Mesenchymal stem cell (in vitro differentiated cells and primary cell): ENCODE measurements around the gene TECPR1.
A peak's percentile ranks its signal among the peaks of the same experiment; 100 is the strongest.

ENCODE experiments used
- DNase-seq: peaks from one replicate; pipeline ENCODE4 v3.0.0-alpha.2; 2013
- H2AFZ ChIP-seq: one replicate; pipeline ENCODE4 v1.6.1; 2013; ENCODE audit warnings: low read depth, mild to moderate bottlenecking, control low read depth, inconsistent platforms, low read length, moderate library complexity
- H2AK5ac ChIP-seq: 2 replicates; pipeline ENCODE4 v1.6.1; 2013; ENCODE audit warnings: low read length, moderate library complexity, mild to moderate bottlenecking, inconsistent platforms; ENCODE audit not compliant: severe bottlenecking
- H2BK120ac ChIP-seq: one replicate; pipeline ENCODE4 v1.6.1; 2013; ENCODE audit warnings: low read depth, mild to moderate bottlenecking, inconsistent platforms, low read length, moderate library complexity
- H2BK12ac ChIP-seq, 2 experiments: one replicate each; pipeline ENCODE4 v1.6.1; 2013; ENCODE audit warnings: inconsistent platforms in 2 of 2, low read length in 2 of 2, mild to moderate bottlenecking in 2 of 2, moderate library complexity in 2 of 2, control low read depth in 1 of 2
- H2BK15ac ChIP-seq: one replicate; pipeline ENCODE4 v1.6.1; 2013; ENCODE audit warnings: mild to moderate bottlenecking, low read depth, inconsistent platforms; ENCODE audit not compliant: poor library complexity, severe bottlenecking
- H2BK5ac ChIP-seq: 2 replicates; pipeline ENCODE4 v1.6.1; 2013; ENCODE audit warnings: low read depth, mild to moderate bottlenecking, low read length, control low read depth, inconsistent platforms; ENCODE audit not compliant: poor library complexity, severe bottlenecking
- H3K14ac ChIP-seq, 2 experiments: one replicate each; pipeline ENCODE4 v1.6.1; 2013; ENCODE audit warnings: inconsistent platforms in 2 of 2, low read length in 2 of 2, control low read depth in 1 of 2, mild to moderate bottlenecking in 1 of 2, moderate library complexity in 1 of 2
- H3K18ac ChIP-seq, 2 experiments: one replicate each; pipeline ENCODE4 v1.6.1; 2013; ENCODE audit warnings: inconsistent platforms in 2 of 2, low read length in 2 of 2, control low read depth in 1 of 2, low read depth in 1 of 2, mild to moderate bottlenecking in 1 of 2
- H3K23ac ChIP-seq, 2 experiments: one replicate each; pipeline ENCODE4 v1.6.1; 2013; ENCODE audit warnings: inconsistent platforms in 2 of 2, low read length in 2 of 2, mild to moderate bottlenecking in 2 of 2, moderate library complexity in 2 of 2, control low read depth in 1 of 2
- H3K27ac ChIP-seq: 2 replicates; pipeline ENCODE4 v1.5.1; 2013; ENCODE audit warnings: mild to moderate bottlenecking, moderate library complexity, low read length, control low read depth, inconsistent platforms; ENCODE audit not compliant: poor library complexity, severe bottlenecking
- H3K27me3 ChIP-seq, 2 experiments: 2 replicates each; pipeline versions ENCODE4 v1.6.1 to v1.7.0; 2013; ENCODE audit warnings: low read length in 2 of 2, mild to moderate bottlenecking in 2 of 2, moderate library complexity in 2 of 2, control low read depth in 1 of 2, inconsistent platforms in 1 of 2; ENCODE audit not compliant: control insufficient read depth in 1 of 2, insufficient read depth in 1 of 2
- H3K36me3 ChIP-seq, 2 experiments: 2 replicates each; pipeline versions ENCODE4 v1.6.1 to v1.7.0; 2013; ENCODE audit warnings: low read length in 2 of 2, control low read depth in 1 of 2, inconsistent platforms in 1 of 2, low read depth in 1 of 2, mild to moderate bottlenecking in 1 of 2; ENCODE audit not compliant: insufficient read depth in 2 of 2, control insufficient read depth in 1 of 2
- H3K4ac ChIP-seq, 2 experiments: one replicate each; pipeline ENCODE4 v1.6.1; 2013; ENCODE audit warnings: inconsistent platforms in 2 of 2, low read length in 2 of 2, mild to moderate bottlenecking in 2 of 2, moderate library complexity in 2 of 2, control low read depth in 1 of 2, low read depth in 1 of 2
- H3K4me1 ChIP-seq: 2 replicates; pipeline ENCODE4 v1.6.1; 2013; ENCODE audit warnings: low read depth, low read length, control low read depth; ENCODE audit not compliant: control insufficient read depth, insufficient read depth
- H3K4me2 ChIP-seq: 2 replicates; pipeline ENCODE4 v1.6.1; 2013; ENCODE audit warnings: low read length, mild to moderate bottlenecking, inconsistent platforms; ENCODE audit not compliant: poor library complexity, severe bottlenecking
- H3K4me3 ChIP-seq, 2 experiments: 2 replicates each; pipeline versions ENCODE4 v1.5.1 to v1.7.0; 2013; ENCODE audit warnings: low read length in 2 of 2, mild to moderate bottlenecking in 2 of 2, control low read depth in 1 of 2, low read depth in 1 of 2; ENCODE audit not compliant: insufficient read depth in 1 of 2
- H3K79me1 ChIP-seq: replicated peaks from 2 replicates; pipeline ENCODE4 v1.6.1; 2013; ENCODE audit warnings: mild to moderate bottlenecking, control low read depth, low read length, inconsistent platforms; ENCODE audit not compliant: poor library complexity, severe bottlenecking
- H3K9ac ChIP-seq: 2 replicates; pipeline ENCODE4 v1.7.0; 2013; ENCODE audit warnings: mild to moderate bottlenecking, low read length, moderate library complexity
- H3K9me3 ChIP-seq: 2 replicates; pipeline ENCODE4 v1.7.0; 2013; ENCODE audit warnings: mild to moderate bottlenecking, low read length; ENCODE audit not compliant: control insufficient read depth
- H4K8ac ChIP-seq: one replicate; pipeline ENCODE4 v1.6.1; 2013; ENCODE audit warnings: inconsistent platforms, mild to moderate bottlenecking, low read length, moderate library complexity
- H4K91ac ChIP-seq: one replicate; pipeline ENCODE4 v1.6.1; 2013; ENCODE audit warnings: mild to moderate bottlenecking, low read length, inconsistent platforms
- WGBS: methylation state at CpG from one replicate; pipeline ENCODE4 v1.1.7; 2013; ENCODE audit warnings: mixed read lengths; 5-methylcytosine and 5-hydroxymethylcytosine counted together

The TECPR1 gene

GRCh38 chr7:98252425-98253054, 508 bp upstream of the TECPR1 start:
- H3K4me3 ChIP-seq = peak overlapping the region; percentile 97 to 100
- 33% methylated on average over 20 of the region's 32 CpGs for WGBS

GRCh38 chr7:98251231-98251600, 816 bp downstream of the TECPR1 start:
- H2AFZ ChIP-seq = peak overlapping the region; percentile 98
- H3K18ac ChIP-seq = no peak overlapping the region
- no peak overlapping the region for H3K4ac ChIP-seq
- H2BK12ac ChIP-seq = no peak overlapping the region
- H3K27me3 ChIP-seq = no peaks in the 10 kb centered on the region
- peak overlapping the region; percentile 97 to 100 for H3K4me3 ChIP-seq
- peaks cover 44% of the 10 kb centered on the region for H3K79me1 ChIP-seq
- H3K14ac ChIP-seq = no peak overlapping the region
- H2BK120ac ChIP-seq = no peak overlapping the region
- peaks cover 13% of the 10 kb centered on the region for H3K4me1 ChIP-seq
- no peaks in the 10 kb centered on the region for H3K9me3 ChIP-seq
- DNase-seq = no peak
- no peak overlapping the region for H4K8ac ChIP-seq
- H3K23ac ChIP-seq = no peak overlapping the region
- no peak overlapping the region for H2BK5ac ChIP-seq
- peaks cover 11 to 28% of the 10 kb centered on the region in 2 experiments for H3K36me3 ChIP-seq
- H3K4me2 ChIP-seq = peak overlapping the region; percentile 84
- no peak overlapping the region for H4K91ac ChIP-seq
- WGBS = 18% methylated on average over 7 of the region's 9 CpGs
- H2BK15ac ChIP-seq = no peak overlapping the region
- no peak overlapping the region for H3K27ac ChIP-seq
- peak overlapping the region; percentile 91 for H3K9ac ChIP-seq
- no peak overlapping the region for H2AK5ac ChIP-seq

More at GRCh38 chr7:98252425-98253054, 508 bp upstream of the TECPR1 start:
- Histone ChIP-seq H3K14ac (peak overlapping the region in 1 of 2 experiments; percentile 75), H3K4me2 (peak overlapping the region; percentile 52), H4K91ac (peak overlapping the region; percentile 59), H3K18ac (peak overlapping the region in 1 of 2 experiments; percentile 96), H3K79me1 (peaks cover 43% of the 10 kb centered on the region), H3K4me1 (peaks cover 13% of the 10 kb centered on the region), H2AFZ (peak overlapping the region; percentile 99), H2AK5ac (no peak overlapping the region), H3K9ac (peak overlapping the region; percentile 91), H3K9me3 (no peaks in the 10 kb centered on the region), H2BK15ac (no peak overlapping the region), H2BK12ac (no peak overlapping the region), H3K27ac (no peak overlapping the region), H2BK5ac (no peak overlapping the region), H3K4ac (peak overlapping the region in 1 of 2 experiments; percentile 57), H3K27me3 (no peaks in the 10 kb centered on the region), H3K23ac (peak overlapping the region in 1 of 2 experiments; percentile 67), H4K8ac (peak overlapping the region; percentile 97), H2BK120ac (no peak overlapping the region), H3K36me3 (peaks cover 22 to 27% of the 10 kb centered on the region in 2 experiments)
- DNase-seq = no peak

GRCh38 chr7:98250789-98251188, 1.2 kb downstream of the TECPR1 start:
- Histone ChIP-seq H3K9me3 (no peaks in the 10 kb centered on the region), H3K23ac (no peak overlapping the region), H2AFZ (no peak overlapping the region), H2BK5ac (no peak overlapping the region), H4K91ac (no peak overlapping the region), H3K4me2 (peak overlapping the region; percentile 84), H2BK15ac (no peak overlapping the region), H2BK120ac (no peak overlapping the region), H2BK12ac (no peak overlapping the region), H3K27ac (no peak overlapping the region), H3K4me3 (peak overlapping the region in 1 of 2 experiments; percentile 100), H3K4ac (no peak overlapping the region), H3K4me1 (peaks cover 15% of the 10 kb centered on the region), H3K9ac (peak overlapping the region; percentile 91), H3K79me1 (peaks cover 43% of the 10 kb centered on the region), H3K18ac (no peak overlapping the region), H4K8ac (no peak overlapping the region), H2AK5ac (no peak overlapping the region), H3K27me3 (no peaks in the 10 kb centered on the region), H3K36me3 (peaks cover 13 to 31% of the 10 kb centered on the region in 2 experiments), H3K14ac (no peak overlapping the region)
- WGBS = 89% methylated on average over 2 of the region's 3 CpGs
- no peak for DNase-seq

- no peaks in the 10 kb centered on the region for H3K9me3 ChIP-seq
- no peak overlapping the region for H2AFZ ChIP-seq
- H3K27me3 ChIP-seq = no peaks in the 10 kb centered on the region
- no peak overlapping the region for H3K23ac ChIP-seq
- H3K9ac ChIP-seq = no peak overlapping the region
- no peak overlapping the region for H2BK5ac ChIP-seq
- no peak for DNase-seq
- H2BK12ac ChIP-seq = no peak overlapping the region
- H3K4ac ChIP-seq = no peak overlapping the region
- H3K79me1 ChIP-seq = peaks cover 44% of the 10 kb centered on the region
- H2AK5ac ChIP-seq = no peak overlapping the region
- no peak overlapping the region for H3K27ac ChIP-seq
- H3K36me3 ChIP-seq = peaks cover 8 to 41% of the 10 kb centered on the region in 2 experiments
- H2BK120ac ChIP-seq = no peak overlapping the region
- H3K4me2 ChIP-seq = no peak overlapping the region
- no peak overlapping the region for H4K8ac ChIP-seq
- no peak overlapping the region for H4K91ac ChIP-seq
- 84% methylated on average over 6 of the region's 6 CpGs for WGBS
- no peak overlapping the region for H3K14ac ChIP-seq
- H3K4me3 ChIP-seq = no peak overlapping the region
- no peak overlapping the region for H2BK15ac ChIP-seq
- no peak overlapping the region for H3K18ac ChIP-seq
- peaks cover 20% of the 10 kb centered on the region for H3K4me1 ChIP-seq
Observed at GRCh38 chr7:98249106-98249505, 2.9 kb downstream of the TECPR1 start.
